Right lobe of liver (tissue), 4 donors: Measurements from ENCODE around the gene SLC25A12.

Experiments used
- POLR2A ChIP-seq: fragments of 450-650 bp; IDR thresholded peaks from one replicate; pipeline ENCODE4 v1.6.1; 2017; ENCODE audit warnings: antibody characterized with exemption, mild to moderate bottlenecking
- TF ChIP-seq, protein P1 (sequence below), 4 donors: fragments of 200-600 bp in 3 of 4; fragments of 450-650 bp in 1 of 4; IDR thresholded peaks; one replicate each; pipeline versions ENCODE4 v1.5.1 to v1.8.0; 2016 to 2022; ENCODE audit warnings: antibody characterized with exemption in 4 of 4, mild to moderate bottlenecking in 2 of 4
- donor health status: DM: no; HTN: no; CAD: no.
- donor health status: DM: no; HTN: no; CAD: no.
- donor health status: DM: no; HTN: yes; CAD: no.

DNA sequence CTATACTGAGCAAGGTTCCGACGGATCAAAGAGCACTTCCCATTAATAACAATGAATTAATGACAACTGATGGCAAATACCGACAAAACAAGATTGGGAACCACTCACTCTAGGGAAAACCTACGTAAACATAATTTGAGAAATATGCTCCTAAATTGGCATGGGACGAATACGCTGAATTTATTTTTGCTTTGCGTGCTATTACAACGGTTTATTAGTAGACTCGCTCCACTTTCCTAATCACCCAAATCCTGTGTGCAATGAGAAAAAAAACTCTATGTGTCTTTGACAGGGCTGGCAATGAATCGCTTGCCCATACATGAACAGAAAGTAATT is 536 bp upstream of the SLC25A12 start:
- TF ChIP-seq, protein P1, sequence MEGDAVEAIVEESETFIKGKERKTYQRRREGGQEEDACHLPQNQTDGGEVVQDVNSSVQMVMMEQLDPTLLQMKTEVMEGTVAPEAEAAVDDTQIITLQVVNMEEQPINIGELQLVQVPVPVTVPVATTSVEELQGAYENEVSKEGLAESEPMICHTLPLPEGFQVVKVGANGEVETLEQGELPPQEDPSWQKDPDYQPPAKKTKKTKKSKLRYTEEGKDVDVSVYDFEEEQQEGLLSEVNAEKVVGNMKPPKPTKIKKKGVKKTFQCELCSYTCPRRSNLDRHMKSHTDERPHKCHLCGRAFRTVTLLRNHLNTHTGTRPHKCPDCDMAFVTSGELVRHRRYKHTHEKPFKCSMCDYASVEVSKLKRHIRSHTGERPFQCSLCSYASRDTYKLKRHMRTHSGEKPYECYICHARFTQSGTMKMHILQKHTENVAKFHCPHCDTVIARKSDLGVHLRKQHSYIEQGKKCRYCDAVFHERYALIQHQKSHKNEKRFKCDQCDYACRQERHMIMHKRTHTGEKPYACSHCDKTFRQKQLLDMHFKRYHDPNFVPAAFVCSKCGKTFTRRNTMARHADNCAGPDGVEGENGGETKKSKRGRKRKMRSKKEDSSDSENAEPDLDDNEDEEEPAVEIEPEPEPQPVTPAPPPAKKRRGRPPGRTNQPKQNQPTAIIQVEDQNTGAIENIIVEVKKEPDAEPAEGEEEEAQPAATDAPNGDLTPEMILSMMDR (IDR thresholded peaks at IDR 0.05), result no peak
- TF ChIP-seq POLR2A, result no peak
